ENCODE results near the gene PELO. TPM values are rescaled to one million over a fixed set of nuclear protein-coding genes. Genes with fewer than 3 reads are reported as not detected.
"Not testable (repeated sequence)": the region's sequence is repeated elsewhere in the genome, so short reads cannot be mapped to it uniquely, and the experiment has no call there.

Gene PELO, protein sequence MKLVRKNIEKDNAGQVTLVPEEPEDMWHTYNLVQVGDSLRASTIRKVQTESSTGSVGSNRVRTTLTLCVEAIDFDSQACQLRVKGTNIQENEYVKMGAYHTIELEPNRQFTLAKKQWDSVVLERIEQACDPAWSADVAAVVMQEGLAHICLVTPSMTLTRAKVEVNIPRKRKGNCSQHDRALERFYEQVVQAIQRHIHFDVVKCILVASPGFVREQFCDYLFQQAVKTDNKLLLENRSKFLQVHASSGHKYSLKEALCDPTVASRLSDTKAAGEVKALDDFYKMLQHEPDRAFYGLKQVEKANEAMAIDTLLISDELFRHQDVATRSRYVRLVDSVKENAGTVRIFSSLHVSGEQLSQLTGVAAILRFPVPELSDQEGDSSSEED
- total RNA-seq: 16.0 and 18.3 TPM in 2 replicates
- polyA plus RNA-seq (2012): 22.7 TPM

DNA sequence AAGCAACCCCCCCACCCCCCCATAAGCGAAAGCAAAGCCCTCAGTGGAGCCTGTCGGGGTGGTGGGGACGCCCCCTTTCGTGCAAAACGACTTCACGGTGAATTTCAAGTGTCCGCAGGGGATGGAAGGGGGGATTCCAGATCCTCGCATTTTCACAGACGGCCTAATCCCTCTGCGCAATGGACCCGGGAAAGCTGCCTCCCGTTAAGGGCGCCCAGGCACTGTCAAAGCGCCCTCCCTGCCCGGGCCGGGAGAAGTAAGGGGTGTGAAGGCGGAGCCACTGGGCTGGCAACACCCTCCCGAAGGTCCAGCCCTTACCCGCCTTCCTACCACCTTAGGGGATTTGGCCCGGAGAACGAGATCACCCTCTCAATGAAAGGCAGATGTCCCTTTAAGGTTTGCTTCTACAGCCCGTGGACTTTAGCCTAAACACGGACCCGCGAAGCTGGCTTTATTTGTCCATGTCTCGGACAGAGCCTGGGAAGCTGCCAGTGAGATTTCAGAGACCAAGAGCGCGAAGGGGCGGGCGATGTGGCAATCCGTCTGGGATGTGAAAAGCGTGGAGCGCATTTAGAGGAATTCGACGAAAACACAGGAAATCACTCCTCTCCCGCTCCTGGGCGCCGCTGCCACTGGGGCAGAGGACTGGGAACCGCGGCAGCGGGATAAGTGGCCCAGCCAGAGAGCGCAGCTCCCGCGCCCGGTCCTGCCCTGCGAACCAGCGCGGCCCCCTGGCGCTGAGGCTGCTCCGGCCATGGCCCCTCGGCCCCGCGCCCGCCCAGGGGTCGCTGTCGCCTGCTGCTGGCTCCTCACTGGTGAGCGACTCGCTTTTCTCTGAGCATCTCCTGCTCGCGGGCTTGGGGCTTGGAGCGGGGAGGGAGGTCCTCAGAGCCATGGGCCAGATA is at the start of gene PELO, which contains the start of gene ITGA1:
Gene PELO (plus strand): TSS at position 317 of the 905 bp plus-strand sequence. CDS start 12,479 bp downstream, outside the sequence.
Gene ITGA1 (plus strand): TSS at position 317 of the 905 bp plus-strand sequence. CDS start 438 bp downstream, at position 755.
- peak; percentile 77 for DNase-seq (ENCODE audit: low read depth)

DNA sequence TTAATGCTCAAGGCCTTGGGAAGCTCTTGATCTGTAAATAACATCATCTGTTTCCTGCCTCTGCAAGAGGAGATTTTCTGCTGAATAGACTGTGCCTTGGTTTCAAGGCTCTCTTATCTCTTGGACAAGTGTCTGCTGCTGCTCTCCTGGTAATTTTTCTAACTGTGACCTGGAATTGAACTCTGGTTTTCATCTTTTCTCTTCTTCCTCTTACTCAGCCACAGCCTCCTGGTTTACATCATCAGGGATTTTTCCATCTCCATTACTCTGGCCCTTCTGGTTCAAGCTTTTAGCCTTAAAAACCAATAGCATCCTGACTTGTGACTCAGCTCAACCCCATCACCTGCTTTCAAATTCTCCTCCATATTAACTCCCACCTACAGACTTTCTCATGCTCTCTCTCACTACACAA is 49.6 kb upstream of the PELO start:
- no peak for DNase-seq (ENCODE audit: low read depth)

DNA sequence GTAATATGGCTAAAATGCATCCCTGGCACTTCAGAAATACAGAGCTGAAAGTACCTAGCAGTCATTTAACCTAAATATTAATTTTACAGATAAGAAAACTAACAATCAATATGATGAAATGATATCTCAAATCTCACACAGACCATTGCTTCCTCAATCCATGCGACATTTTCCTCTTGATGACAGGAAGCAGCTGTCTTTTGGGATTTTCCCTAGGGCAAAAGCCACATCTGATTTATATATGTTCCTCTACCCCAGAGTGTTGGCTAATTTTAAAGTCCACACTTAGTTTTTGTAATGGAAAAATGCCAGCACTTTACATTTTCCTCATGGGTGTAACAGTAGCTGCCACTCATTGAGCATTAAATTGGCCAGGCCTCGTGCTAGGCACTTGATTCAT is 47.7 kb upstream of the PELO start:
- no peak for DNase-seq (ENCODE audit: low read depth)

DNA sequence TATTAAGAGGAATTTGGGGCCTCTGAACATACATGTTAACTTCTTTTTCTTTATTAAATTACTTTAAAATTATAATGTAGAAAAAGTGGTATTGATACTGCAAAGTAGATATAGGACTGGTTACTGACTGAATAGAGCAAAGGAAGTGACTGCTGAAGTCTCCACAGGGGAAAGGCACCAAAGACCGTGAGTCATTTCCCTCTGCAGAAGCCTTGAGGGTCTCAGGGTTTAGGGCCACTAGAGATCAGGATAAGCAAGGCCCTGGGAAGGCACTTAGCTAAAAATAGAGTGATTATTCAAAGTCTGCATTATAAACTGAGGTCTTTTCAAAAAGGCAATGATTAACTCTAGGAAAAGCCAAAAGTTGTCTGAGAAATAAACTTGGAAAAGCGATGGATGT is 44.7 kb upstream of the PELO start:
- DNase-seq (ENCODE audit: low read depth): no peak

DNA sequence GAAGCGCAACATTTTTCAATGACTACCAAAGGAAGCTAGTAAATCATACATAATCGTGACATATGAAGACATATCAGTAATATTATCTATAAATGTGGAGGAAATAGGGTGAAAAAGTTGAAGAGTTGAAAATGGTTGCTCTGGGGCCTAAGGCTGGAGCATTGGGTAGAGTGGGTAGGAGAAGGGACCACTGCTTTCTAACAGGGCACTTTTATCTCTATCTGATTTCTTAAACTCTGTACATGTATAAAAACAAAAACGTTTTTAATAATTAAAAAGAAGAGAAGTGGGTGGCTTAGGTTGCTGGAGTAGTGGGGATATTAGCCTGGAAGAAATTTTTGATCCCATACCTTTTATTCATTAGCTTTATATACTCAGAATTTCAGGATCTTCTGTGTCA is 44.2 kb upstream of the PELO start:
- DNase-seq (ENCODE audit: low read depth): no peak

DNA sequence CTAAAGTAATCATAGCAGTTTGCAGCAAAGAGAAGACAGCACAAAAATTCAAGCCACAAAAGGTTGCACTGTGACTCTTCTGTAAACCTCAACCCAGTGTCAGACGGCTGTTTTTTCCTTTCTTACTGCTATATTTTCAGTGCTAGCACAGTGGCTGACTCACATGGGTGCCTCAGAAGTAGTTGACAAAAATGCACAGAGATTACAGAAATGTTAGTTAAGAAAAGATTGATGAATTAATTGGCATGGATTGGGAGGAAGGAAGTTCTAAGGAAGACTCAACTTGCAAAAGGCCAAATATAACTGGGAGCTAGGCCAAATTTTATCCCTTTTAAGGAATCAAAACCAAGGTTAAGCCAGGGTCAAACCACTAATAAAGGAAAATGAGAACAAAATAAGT is 43.7 kb upstream of the PELO start:
- DNase-seq (ENCODE audit: low read depth): peak; percentile 41

DNA sequence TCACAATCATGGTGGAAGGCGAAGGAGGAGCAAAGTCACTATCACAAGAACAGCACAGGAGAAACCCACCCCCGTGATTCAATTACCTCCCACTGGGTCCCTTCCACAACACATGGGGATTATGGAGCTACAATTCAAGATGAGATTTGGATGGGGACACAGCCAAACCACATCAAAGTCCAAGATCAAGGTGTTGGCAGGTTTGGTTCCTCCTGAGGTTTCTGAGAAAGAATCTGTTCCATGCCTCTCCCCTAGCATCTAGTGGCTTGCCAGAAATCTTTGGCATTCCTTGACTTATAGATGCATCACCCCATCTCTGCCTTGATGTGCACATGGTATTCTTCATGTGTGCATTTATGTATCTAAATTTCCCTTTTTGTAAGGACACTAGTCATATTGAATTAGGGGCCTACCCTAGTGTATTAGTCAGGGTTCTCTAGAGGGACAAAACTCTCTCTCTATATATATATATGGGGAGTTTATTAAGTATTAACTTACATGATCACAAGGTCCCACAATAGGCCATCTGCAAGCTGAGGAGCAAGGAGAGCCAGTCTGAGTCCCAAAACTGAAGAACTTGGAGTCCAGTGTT is 42.8 kb upstream of the PELO start:
- DNase-seq (ENCODE audit: low read depth): not testable (repeated sequence)

DNA sequence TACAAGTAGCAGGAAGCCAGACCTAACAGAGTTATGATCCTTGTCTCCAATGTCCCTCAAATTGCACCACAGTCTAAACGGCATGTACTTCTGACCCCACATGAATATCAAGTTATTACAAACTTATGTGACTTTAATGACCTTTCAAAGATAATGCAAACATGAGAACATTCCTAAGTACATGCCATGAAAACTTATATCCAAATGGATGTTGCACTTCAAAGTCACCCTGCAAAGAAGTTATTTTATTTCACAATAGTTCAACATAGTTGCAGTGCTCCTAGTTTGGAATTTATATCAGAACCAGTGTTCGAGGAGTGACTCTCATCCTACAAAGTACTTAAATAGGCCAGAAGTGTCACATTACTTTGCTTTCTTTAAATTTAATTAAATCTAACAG is 41.2 kb upstream of the PELO start:
- no peak for DNase-seq (ENCODE audit: low read depth)

DNA sequence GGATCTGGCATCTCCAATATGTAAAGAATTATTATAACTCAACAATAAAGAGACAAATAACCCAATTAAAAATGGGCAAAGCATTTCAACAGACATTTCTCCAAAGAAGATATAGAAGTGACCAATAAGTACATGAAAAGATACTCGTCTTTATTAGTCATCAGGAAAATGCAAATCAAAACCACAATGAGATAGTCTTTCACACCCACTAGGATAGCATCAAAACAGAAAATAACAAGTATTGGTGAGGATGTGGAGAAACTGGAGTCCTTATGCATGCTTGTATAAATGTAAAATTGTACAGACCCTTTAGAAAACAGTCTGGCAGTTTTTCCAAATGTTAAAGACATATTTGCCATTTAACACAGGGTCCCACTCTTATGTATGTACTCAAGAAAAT is 39.1 kb upstream of the PELO start:
- DNase-seq (ENCODE audit: low read depth): no peak

DNA sequence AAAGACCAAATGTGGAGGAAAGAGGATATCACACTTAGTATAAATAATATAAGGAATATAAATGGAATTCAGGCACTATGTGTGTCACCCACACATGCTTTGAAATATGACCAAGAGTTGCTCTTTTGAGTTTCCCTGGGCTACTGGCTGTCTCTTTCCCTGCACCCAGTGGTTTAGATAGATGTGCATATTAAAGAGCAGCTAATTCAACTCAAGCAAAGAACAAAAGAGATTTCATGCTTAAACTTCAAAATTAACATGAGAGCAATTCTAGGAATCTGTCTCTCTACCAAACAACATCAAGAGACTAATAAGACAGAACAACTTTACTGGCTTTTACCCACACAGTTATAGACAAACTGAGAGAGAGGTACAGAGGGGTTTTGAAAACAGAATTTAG is 38.0 kb upstream of the PELO start:
- no peak for DNase-seq (ENCODE audit: low read depth)

DNA sequence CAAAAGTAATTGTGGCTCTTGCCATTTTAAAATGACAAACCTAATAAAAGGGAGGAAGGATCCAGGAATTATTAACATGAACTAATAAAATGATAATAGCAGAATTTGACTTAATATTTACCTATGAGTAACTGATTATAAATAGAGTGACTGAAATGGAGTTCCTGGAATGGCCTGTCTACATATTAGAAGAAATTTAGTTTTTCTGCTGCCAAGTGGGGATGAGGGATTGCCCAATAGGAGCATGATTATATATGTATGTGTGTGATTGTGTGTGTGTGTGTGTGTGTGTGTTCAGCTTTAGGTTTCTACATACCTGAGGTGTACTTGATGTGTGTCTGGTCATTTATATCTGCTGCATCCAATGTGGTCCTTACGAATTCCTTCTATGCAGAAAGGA is 36.6 kb upstream of the PELO start:
- DNase-seq (ENCODE audit: low read depth): no peak

DNA sequence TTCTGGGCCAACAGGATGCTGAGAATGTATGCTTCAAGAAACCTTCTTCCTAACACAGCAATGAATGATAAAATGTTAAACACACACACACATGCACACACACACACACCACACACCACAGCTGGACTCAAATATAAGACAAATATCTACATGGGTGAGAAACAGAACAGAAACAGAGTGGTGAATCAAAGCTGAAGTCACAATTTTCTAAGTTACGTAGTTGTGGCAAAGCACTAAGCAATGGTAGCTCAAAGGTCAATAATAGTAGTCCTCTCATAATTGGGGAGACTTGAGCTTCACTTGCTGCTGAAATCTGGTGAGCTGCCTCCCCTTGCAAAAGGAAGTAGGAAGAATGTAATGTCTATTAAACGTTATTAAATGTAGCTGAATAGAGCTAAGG is 33.7 kb upstream of the PELO start:
- DNase-seq (ENCODE audit: low read depth): no peak

DNA sequence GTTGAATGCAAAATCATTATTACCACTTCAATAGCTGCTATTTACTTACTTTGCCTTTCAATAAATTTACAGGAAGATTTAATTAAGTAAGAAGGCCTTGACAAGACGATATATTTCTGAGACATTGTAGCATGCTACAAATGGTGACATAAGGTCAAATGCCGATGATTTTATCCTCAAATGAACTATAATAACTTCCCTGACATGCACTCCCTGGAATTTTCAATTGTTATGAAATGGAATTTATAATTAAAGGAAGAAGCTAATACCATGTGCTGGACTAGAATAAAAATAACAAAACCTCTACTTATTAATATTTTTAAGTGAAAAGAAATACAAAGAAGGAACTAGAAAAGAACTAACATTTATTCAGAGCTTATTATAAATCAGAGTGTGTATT is 30.2 kb upstream of the PELO start:
- peak; percentile 5 for DNase-seq (ENCODE audit: low read depth)

DNA sequence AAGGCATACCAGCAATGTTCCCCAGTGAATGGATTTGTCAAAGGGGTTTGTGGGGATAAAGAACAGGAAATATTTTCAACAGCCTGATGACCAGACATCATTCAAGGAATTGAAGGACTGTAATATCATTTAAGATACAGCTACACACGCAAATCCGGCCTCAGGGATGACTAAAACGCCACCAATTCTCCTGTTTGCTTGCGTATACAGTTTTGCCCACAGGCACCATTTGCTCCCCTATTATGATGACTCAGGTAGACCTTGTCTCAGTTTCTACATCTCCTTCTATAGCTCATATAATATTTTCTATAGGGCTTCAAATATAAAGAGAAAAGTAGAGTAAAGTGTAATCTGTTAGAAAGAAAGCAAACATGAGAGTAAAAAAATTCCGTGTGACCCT is 29.7 kb upstream of the PELO start:
- no peak for DNase-seq (ENCODE audit: low read depth)

DNA sequence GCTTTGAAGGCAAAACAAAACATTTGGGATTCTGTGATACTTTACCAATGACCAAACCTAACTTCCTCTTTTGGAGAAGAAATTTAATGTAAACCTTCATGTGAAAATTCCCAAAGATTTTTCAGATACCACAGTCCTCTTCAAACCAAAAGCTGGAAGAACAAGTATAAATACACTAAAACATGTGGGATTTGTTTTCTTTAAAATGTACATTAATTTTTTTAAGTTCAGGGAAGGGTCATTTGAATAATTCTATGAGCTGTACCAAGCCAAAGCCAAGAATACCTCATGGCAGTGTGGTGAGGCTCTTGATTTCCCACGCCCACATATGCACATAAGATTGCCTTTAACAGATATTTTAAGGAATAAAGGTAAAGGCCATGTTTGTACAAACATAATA is 28.4 kb upstream of the PELO start:
- DNase-seq (ENCODE audit: low read depth): no peak

DNA sequence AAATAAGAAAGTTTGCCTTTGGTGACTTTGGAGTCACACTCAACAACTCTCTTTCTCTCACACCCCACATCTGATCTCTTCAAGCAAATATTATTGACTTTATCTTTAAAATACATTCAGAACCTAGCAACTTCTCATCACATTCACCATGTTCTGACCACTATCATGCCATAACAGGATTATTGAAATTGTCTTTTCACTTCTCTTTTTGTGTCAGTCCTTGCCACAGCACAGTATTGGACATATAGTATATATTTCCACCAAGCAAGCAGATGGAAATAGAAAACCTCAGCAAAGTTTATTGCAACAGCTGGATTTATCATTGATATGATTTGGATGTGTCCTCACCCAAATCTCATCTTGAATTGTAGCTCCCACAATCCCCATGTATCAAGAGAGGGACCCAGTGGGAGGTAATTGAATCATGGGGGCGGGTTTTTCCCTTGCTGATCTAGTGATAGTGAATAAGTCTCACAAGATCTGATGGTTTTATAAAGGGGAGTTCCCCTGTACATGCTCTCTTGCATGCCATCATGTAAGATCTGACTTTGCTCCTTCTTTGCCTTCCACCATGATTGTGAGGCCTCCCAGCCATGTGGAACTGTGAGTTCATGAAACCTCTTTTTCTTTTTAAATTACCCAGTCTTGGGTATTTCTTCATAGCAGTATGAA is 26.9 kb upstream of the PELO start:
- no peak for DNase-seq (ENCODE audit: low read depth)

DNA sequence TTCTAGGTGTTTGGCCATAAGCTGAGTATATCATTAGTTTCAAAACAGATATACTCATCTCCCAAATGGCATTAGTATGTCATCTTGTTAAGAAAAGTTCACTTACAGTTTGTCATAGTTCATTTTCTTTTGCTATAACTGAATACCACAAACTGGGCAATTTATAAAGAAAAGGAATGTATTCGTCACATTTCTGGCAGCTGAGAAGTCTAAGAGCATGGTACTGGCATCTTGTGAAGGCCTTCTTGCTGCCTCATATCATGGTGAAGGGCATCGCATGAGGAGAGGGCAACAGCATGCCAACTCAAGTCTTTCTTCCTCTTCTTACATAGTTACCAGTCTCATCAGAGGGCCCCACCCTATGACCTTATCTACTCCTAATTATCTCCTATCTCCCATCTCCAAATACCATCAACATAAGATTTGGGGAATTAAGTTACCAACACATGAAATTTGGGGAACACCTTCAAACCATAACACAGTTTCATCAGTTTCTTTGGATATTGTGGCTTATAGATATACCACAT is 20.4 kb upstream of the PELO start:
- no peak for DNase-seq (ENCODE audit: low read depth)

DNA sequence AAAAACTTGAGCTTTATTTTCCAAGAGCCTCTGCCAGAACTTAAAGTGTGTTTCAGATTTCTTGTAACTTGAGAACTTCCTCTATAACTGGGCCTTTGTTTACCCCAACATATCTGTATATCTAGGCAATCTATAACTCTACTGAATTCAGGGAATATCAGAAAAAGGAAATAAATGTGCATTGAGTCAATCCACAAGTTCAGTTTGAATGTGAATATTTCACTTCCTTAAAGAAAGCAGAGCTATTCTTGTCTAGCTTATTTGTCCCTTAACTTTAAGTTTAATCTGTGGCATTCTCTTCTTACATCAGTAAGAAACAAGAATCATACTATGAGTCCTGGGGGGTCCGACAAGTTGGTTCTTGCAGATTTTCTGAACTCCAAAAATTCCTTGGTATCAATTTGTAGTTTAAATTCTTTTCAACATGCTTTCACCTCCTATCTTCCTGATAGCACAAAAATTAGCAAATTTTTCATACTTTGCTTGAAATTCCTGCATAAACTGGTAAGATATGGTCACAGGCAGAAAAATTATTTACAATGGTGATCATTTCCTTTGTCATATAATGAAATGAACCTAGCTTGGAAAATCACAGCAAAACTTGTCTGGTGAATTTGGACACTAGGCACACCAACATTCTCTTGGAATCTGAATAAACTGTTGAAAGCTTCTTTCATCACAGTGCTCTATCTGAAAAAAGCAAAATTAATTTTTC is 19.8 kb upstream of the PELO start:
- DNase-seq (ENCODE audit: low read depth): no peak

DNA sequence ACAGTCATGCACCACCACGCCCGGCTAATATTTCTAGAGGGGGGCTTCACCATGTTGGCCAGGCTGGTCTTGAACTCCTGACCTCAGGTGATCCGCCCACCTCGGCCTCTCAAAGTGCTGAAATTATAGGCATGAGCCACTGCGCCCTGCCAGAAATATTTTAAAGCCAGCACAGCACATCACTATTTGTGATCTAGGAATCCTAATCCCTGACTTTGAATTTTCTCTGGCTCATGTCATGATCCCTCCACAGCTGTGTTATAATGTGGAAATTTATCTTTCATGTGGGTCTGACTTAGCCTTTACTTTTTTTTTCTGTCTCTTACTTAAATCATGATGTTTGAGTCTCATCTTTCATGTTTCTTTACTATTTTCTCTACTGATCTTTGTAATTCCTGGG is 18.7 kb upstream of the PELO start:
- DNase-seq (ENCODE audit: low read depth): peak; percentile 20

DNA sequence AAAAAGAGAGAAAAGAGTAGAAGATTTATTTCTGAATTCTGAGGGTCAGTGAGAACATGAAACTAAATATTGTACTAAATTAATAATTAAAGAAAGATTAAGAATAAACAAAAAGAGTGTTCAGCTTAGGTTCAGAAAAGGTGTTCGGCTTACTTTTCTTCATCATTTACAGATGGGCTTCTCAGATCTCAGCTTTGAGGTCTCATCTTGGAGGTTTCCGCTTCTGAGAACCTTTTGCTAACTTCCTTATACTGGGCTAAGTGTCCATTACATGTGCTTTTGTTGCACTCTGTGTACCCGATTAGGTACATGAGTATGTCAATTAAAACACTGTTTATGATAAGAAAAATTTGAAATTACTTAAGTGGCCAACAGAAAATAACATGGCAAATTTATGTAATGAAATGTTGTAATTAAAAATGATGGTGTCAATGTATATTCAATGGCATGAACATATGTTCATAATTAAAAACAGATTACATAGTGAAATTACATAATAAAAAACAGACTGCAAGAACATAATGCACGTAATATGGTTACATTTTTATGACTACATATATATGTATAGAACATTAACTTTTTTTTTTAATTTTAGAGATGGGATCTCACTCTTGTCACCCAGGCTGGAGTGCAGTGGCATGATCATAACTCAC is 17.3 kb upstream of the PELO start:
- no peak for DNase-seq (ENCODE audit: low read depth)

All from myocyte (in vitro differentiated cells).